ENCODE measurements around the gene ADH1B.
"Not testable (repeated sequence)": the region's sequence is repeated elsewhere in the genome, so short reads cannot be mapped to it uniquely, and the experiment has no call there.

ADH1B gene

DNA sequence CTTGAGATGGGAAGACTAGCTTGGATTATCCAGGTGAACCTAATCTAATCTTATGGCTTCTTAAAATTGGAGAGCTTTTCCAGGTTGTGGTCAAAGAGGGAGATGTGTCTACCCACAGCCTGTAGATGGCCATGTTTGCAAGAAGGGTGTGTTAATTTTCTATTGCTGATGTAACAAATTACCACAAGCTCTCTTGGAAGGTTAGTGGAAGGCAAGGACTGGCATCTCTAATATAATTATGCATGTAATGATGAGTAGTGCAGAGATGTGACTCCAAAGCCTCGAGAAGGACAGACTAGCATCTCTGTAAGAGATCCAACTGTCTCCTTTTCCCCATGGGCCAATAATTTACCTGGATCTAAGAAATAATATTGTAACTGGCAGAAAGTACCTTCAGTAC, 3.2 kb upstream of the ADH1B start:
- no peak for DNase-seq (ENCODE audit: low read depth, low spot score)

GRCh38 chr4:99323756-99324155, 2.6 kb upstream of the ADH1B start:
- DNase-seq (ENCODE audit: low read depth, low spot score) = no peak

DNA sequence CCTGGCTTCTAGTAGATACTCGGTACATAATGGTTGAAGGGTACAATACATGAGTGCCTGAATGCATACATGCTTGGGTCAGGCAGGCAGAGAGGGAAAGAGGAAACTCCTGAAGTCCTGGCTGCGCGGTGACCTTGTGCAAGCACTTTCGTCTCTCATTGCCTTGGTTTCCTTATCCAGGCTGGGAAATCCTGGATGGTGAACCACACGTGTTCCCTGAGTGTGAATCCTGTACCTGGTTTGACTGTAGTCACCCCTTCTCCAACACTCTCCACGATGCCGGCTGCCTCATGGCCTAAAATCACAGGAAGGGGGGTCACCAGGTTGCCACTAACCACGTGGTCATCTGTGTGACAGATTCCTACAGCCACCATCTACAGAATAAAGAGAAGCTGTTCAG, 3.4 kb downstream of the ADH1B start:
- not testable (repeated sequence) for DNase-seq (ENCODE audit: low read depth, low spot score)

GRCh38 chr4:99317354-99317753, 3.8 kb downstream of the ADH1B start:
- DNase-seq (ENCODE audit: low read depth, low spot score) = no peak

DNA sequence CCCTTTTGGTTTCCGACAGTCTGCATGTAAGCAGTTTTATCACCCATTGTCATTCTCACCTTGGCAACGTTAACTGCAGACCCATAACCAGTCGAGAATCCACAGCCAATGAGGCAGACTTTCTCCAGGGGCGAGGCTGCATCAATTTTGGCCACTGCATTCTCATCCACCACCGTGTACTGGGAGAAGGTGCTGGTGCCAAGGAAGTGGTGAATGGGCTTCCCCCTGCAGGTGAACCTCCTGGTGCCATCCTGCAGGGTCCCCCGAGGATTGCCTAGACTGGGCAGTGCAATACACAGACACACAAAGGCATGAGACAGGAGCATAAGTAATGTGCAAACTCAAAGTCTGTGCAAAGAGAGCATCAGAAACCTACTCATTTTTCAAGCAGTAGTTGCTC, 5.4 kb downstream of the ADH1B start:
- DNase-seq (ENCODE audit: low read depth, low spot score) = no peak

GRCh38 chr4:99314211-99314610, 7.0 kb downstream of the ADH1B start:
- DNase-seq (ENCODE audit: low read depth, low spot score) = no peak

- no peak for DNase-seq (ENCODE audit: low read depth, low spot score)
These were observed 10.8 kb downstream of the ADH1B start for GRCh38 chr4:99310389-99310788.

- no peak for DNase-seq (ENCODE audit: low read depth, low spot score)
These were observed 15.4 kb downstream of the ADH1B start for GRCh38 chr4:99305638-99306400.

DNA sequence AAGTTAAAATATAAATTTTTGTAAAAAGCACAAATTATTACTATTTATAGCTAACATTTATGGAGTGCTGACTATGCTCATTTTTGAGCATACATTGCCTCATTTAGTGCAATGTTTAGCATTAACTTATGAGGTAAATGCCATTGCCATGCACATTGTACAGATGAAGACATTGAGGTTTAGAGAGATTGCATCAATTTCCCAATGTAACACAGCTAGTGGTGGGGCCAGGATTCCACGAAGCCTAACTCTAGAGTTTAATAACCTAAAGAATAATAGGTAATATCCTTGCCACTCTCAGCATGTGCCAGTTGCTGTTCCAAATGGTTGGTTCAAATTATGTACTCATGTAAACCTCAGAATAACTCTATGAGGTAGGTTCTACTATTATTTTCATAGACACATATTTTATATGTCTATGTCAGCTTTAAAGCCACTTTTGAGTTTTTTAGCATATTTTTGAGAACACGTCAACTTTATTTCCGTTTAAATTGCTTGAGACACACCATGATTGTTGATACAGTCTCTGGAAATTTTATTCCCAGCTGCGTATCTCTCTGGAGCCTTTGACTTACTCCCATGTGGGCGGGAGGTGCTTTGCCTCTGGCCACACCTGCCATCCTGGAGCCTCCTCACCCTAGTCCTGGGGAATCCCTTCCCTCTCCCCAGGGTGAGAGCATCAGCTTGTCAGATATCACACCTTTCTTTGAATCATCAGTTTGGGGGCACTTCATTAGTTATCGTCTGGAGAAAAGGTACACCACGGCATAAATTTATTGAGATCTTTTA, 19.6 kb downstream of the ADH1B start:
- no peak for DNase-seq (ENCODE audit: low read depth, low spot score)

DNA sequence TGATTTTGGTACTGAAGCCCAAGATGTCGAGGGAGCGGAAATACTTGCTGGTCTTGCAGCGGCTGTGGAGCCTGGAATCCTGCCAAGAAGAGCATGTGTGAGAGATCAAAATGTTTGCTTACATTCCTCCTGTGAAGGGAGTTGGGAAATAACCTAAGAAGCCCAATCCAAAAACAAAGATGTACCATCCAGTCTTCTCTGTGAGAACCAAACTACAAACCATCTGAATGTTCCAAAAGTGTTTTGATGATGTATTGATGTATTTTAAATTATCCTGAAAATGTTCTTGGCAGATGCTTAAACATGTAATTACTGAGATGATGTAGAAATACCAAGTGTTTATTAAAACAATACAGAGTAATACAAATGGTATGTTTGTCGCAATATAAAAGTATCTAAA, 20.3 kb downstream of the ADH1B start:
- no peak for DNase-seq (ENCODE audit: low read depth, low spot score)

DNA sequence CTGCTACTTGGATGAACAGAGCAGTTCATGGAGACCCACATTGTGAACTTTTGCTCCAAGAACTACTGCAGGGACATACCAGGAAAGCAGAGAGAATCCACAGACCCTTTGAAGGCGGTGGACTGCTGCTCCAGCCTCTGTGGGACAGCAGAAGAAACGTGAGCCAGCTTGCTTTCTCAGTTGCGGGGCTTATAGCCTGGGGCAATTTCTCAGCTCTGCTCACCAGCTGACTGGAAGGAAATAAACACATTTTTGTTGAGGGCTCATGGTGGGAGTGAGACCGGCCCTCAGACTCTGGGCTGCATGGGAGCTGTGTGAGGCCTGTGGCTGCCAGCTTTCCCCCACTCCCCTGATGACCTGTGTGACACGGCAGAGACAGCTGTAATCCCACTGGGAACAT, 27.8 kb downstream of the ADH1B start:
- DNase-seq (ENCODE audit: low read depth, low spot score) = no peak

- no peak for DNase-seq (ENCODE audit: low read depth, low spot score)
These were observed 30.1 kb downstream of the ADH1B start, which contains the start of gene ADH1A for GRCh38 chr4:99290848-99291786. Gene ADH1A (minus strand): TSS chr4:99290985. CDS start chr4:99290914, 71 bp downstream.

DNA sequence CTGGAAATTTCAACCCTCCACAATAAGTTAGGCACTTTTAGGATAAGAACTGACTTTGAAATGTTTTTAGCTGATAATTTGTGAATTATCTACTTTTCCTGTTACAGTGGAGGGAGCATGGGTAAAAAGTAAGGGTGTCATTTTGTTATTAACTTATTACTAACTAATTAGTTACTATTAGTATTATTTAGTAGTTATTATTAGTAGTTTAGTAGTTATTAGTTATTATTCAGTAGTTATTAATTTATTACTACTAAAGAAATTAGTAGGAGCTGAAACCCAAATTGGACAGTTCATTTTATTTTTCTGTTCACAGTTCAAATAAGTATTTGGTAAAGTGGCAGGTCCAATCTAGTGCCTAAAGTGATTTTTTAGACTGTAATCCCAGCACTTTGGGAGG, 35.8 kb downstream of the ADH1B start:
- DNase-seq (ENCODE audit: low read depth, low spot score) = no peak

GRCh38 chr4:99282731-99283130, 38.5 kb downstream of the ADH1B start:
- no peak for DNase-seq (ENCODE audit: low read depth, low spot score)

DNA sequence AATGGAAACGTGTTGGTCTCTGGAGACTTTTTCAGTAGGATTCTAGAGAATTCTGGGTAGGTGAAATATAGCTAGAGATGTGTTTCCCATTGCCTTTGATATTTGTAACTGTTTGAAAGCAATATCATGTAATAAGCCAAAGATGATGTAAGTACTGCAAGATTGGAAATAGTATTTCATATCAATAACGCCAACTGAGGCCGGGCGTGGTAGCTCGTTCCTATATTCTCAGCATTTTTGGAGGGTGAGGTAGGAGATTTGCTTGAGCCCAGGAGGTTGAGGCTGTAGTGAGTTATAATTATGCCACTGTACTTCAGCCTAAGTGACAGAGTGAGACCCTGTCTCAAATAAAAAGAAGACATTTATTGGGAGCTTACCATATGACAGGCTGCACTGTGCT, 39.9 kb downstream of the ADH1B start:
- no peak for DNase-seq (ENCODE audit: low read depth, low spot score)

- no peak for DNase-seq (ENCODE audit: low read depth, low spot score)
These were observed 44.8 kb downstream of the ADH1B start for GRCh38 chr4:99276417-99276816.

DNA sequence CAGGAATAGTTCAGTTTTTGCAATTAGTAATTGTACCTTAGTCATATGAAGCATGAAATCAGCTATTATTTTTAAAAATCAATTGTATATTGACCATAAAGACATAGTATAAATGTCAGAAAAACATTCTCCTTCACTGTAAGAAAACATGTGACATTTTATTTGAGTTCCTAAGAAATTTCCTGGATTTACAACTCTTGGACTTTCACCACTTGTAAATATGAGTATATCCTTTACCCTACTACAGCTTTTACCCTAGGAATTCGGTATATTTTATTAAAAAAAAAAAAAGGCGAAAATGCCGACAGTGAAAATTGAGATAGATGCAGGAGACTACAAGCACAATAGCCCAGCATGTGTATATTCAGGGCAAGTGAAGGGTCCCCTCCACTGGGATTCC, 45.3 kb downstream of the ADH1B start:
- DNase-seq (ENCODE audit: low read depth, low spot score) = no peak

- no peak for DNase-seq (ENCODE audit: low read depth, low spot score)
These were observed 46.2 kb downstream of the ADH1B start for GRCh38 chr4:99275050-99275449.

GRCh38 chr4:99273704-99274103, 47.5 kb downstream of the ADH1B start:
- DNase-seq (ENCODE audit: low read depth, low spot score) = no peak

DNA sequence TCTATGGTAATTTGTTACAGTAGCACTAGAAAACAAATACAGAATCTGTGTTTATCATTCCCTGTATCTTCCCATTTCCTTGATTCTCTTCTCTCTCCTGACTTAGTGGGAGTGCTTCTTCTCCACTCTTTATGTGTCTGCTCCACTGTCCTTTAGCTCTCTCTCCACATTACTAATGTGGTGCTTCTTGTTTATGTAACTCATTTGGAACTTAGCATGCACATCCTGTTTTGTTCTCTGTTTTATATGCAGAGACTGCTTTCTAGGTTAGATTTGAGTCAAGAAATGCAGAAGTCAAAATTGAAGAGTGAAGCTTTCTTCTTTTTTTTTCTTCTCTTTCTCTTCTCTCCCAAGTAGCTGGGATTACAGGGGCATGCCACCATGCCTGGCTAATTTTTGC, 56.3 kb downstream of the ADH1B start:
- no peak for DNase-seq (ENCODE audit: low read depth, low spot score)

All from activated naive CD8-positive, alpha-beta T cell treated with anti-CD3 and anti-CD28 coated beads, Interleukin-2, amount 50 U/mL, for 16 hours (primary cell).